Central memory CD8-positive, alpha-beta T cell (primary cell): ENCODE results near the gene GPHA2.

Source experiments
- ATAC-seq: fragments of 150-1000 bp; cut with Tn5 transposase; replicated peaks from 2 replicates; pipeline ENCODE4 v1.10.0; 2022; ENCODE audit warnings: mild to moderate bottlenecking, moderate FRiP score, moderate number of reproducible peaks; ENCODE audit not compliant: poor library complexity, severe bottlenecking; ENCODE audit errors: extremely low read depth
- DNase-seq, 2 donors: peaks; one replicate each; pipeline ENCODE4 v3.0.0; 2021; ENCODE audit warnings: low spot score in 2 of 2
- H3K27ac Mint-ChIP-seq: one replicate; pipeline ENCODE4 v1.8.0; 2022; ENCODE audit warnings: low read depth, mild to moderate bottlenecking, moderate library complexity, mixed read lengths
- H3K27me3 Mint-ChIP-seq: one replicate; pipeline ENCODE4 v1.8.0; 2022; ENCODE audit warnings: mixed read lengths
- H3K36me3 Mint-ChIP-seq: one replicate; pipeline ENCODE4 v1.8.0; 2022; ENCODE audit warnings: mild to moderate bottlenecking, moderate library complexity, mixed read lengths; ENCODE audit not compliant: insufficient read depth
- H3K4me1 Mint-ChIP-seq: one replicate; pipeline ENCODE4 v1.8.0; 2022; ENCODE audit warnings: mixed read lengths
- H3K4me3 Mint-ChIP-seq: one replicate; pipeline ENCODE4 v1.8.0; 2022; ENCODE audit warnings: mild to moderate bottlenecking, moderate library complexity, mixed read lengths
- H3K9me3 Mint-ChIP-seq: one replicate; pipeline ENCODE4 v1.8.0; 2022; ENCODE audit warnings: mixed read lengths

GPHA2 gene

GRCh38 chr11:64925536-64926436 is 9.9 kb downstream of the GPHA2 start:
- DNase-seq (no peak), ATAC-seq (no peak)
- Mint-ChIP-seq H3K4me3 (peak overlapping the region; percentile 98), H3K27me3 (no peaks in the 10 kb centered on the region), H3K27ac (peak overlapping the region; percentile 97), H3K9me3 (no peaks in the 10 kb centered on the region), H3K4me1 (peaks cover 25% of the 10 kb centered on the region), H3K36me3 (peaks cover 13% of the 10 kb centered on the region)

- H3K9me3 Mint-ChIP-seq, result no peaks in the 10 kb centered on the region
- H3K27ac Mint-ChIP-seq, result peak overlapping the region; percentile 97
- DNase-seq (no peak), ATAC-seq (no peak)
- H3K36me3 Mint-ChIP-seq, result peaks cover 11% of the 10 kb centered on the region
- no peaks in the 10 kb centered on the region for H3K27me3 Mint-ChIP-seq
- H3K4me1 Mint-ChIP-seq, result peaks cover 25% of the 10 kb centered on the region
- H3K4me3 Mint-ChIP-seq, result peak overlapping the region; percentile 98
Observed at GRCh38 chr11:64924910-64925284, 10.8 kb downstream of the GPHA2 start.

GRCh38 chr11:64923944-64924909 is 11.5 kb downstream of the GPHA2 start, which contains the start of gene PPP2R5B:
TSS of gene PPP2R5B (plus strand) at chr11:64924689. CDS start at chr11:64925735, 1,046 bp downstream.
- H3K4me3 Mint-ChIP-seq, result peak within 1 kb of the TSS; percentile 98
- peak; percentile 97 for ATAC-seq
- peaks cover 7% of the 10 kb centered on the region for H3K36me3 Mint-ChIP-seq

GRCh38 chr11:64923151-64923661 is 12.5 kb downstream of the GPHA2 start:
- H3K27me3 Mint-ChIP-seq, result no peaks in the 10 kb centered on the region
- no peaks in the 10 kb centered on the region for H3K9me3 Mint-ChIP-seq
- no peak overlapping the region for H3K27ac Mint-ChIP-seq
- peaks cover 25% of the 10 kb centered on the region for H3K4me1 Mint-ChIP-seq
- no peak for DNase-seq
- no peak for ATAC-seq
- H3K4me3 Mint-ChIP-seq, result peak overlapping the region; percentile 98
- peaks cover 8% of the 10 kb centered on the region for H3K36me3 Mint-ChIP-seq

More at GRCh38 chr11:64923944-64924909, 11.5 kb downstream of the GPHA2 start, which contains the start of gene PPP2R5B:
- Mint-ChIP-seq H3K27me3 (no peaks in the 10 kb centered on the region), H3K27ac (peak within 1 kb of the TSS; percentile 97), H3K4me1 (peaks cover 25% of the 10 kb centered on the region), H3K9me3 (no peaks in the 10 kb centered on the region)
- DNase-seq, result peak; percentile 81 to 83

GRCh38 chr11:64921384-64921783 is 14.3 kb downstream of the GPHA2 start:
- ATAC-seq, result no peak

GRCh38 chr11:64920124-64920523 is 15.6 kb downstream of the GPHA2 start:
- H3K36me3 Mint-ChIP-seq, result peaks cover 16% of the 10 kb centered on the region

More at GRCh38 chr11:64921384-64921783, 14.3 kb downstream of the GPHA2 start:
- H3K4me1 Mint-ChIP-seq, result peaks cover 32% of the 10 kb centered on the region
- H3K36me3 Mint-ChIP-seq, result peaks cover 11% of the 10 kb centered on the region
- H3K27me3 Mint-ChIP-seq, result no peaks in the 10 kb centered on the region
- H3K4me3 Mint-ChIP-seq, result no peak overlapping the region
- DNase-seq, result no peak
- H3K27ac Mint-ChIP-seq, result no peak overlapping the region
- H3K9me3 Mint-ChIP-seq, result no peaks in the 10 kb centered on the region

GRCh38 chr11:64919627-64920026 is 16.1 kb downstream of the GPHA2 start:
- Mint-ChIP-seq H3K4me3 (no peak overlapping the region), H3K4me1 (peaks cover 34% of the 10 kb centered on the region)
- ATAC-seq, result no peak

More at GRCh38 chr11:64920124-64920523, 15.6 kb downstream of the GPHA2 start:
- Mint-ChIP-seq H3K4me1 (peaks cover 39% of the 10 kb centered on the region), H3K27ac (no peak overlapping the region), H3K9me3 (no peaks in the 10 kb centered on the region), H3K4me3 (no peak overlapping the region), H3K27me3 (no peaks in the 10 kb centered on the region)
- no peak for ATAC-seq
- DNase-seq, result no peak

GRCh38 chr11:64918017-64918416 is 17.7 kb downstream of the GPHA2 start:
- H3K4me3 Mint-ChIP-seq, result peak overlapping the region; percentile 91
- peak overlapping the region; percentile 93 for H3K27ac Mint-ChIP-seq
- H3K9me3 Mint-ChIP-seq, result no peaks in the 10 kb centered on the region
- DNase-seq, result no peak
- H3K27me3 Mint-ChIP-seq, result no peaks in the 10 kb centered on the region
- H3K36me3 Mint-ChIP-seq, result peaks cover 23% of the 10 kb centered on the region
- ATAC-seq, result no peak
- H3K4me1 Mint-ChIP-seq, result peaks cover 23% of the 10 kb centered on the region

More at GRCh38 chr11:64919627-64920026, 16.1 kb downstream of the GPHA2 start:
- DNase-seq, result no peak
- H3K27me3 Mint-ChIP-seq, result no peaks in the 10 kb centered on the region
- peaks cover 16% of the 10 kb centered on the region for H3K36me3 Mint-ChIP-seq
- H3K9me3 Mint-ChIP-seq, result no peaks in the 10 kb centered on the region
- H3K27ac Mint-ChIP-seq, result no peak overlapping the region

GRCh38 chr11:64917663-64917995 is 18.1 kb downstream of the GPHA2 start:
- H3K9me3 Mint-ChIP-seq, result no peaks in the 10 kb centered on the region
- ATAC-seq, result no peak
- DNase-seq, result no peak
- peaks cover 23% of the 10 kb centered on the region for H3K4me1 Mint-ChIP-seq
- H3K4me3 Mint-ChIP-seq, result peak overlapping the region; percentile 91
- peak overlapping the region; percentile 93 for H3K27ac Mint-ChIP-seq
- H3K27me3 Mint-ChIP-seq, result no peaks in the 10 kb centered on the region
- H3K36me3 Mint-ChIP-seq, result peaks cover 26% of the 10 kb centered on the region

- ATAC-seq, result peak; percentile 94
- peak within 1 kb of the TSS; percentile 91 for H3K4me3 Mint-ChIP-seq
Observed at GRCh38 chr11:64916775-64917662, 18.7 kb downstream of the GPHA2 start, which contains the start of gene ATG2A. TSS of gene ATG2A (minus strand) at chr11:64917209. CDS start at chr11:64917135, 74 bp downstream.

GRCh38 chr11:64916040-64916774 is 19.5 kb downstream of the GPHA2 start:
- peak; percentile 44 to 62 for DNase-seq
- peak overlapping the region; percentile 91 for H3K4me3 Mint-ChIP-seq
- no peaks in the 10 kb centered on the region for H3K9me3 Mint-ChIP-seq
- ATAC-seq, result peak; percentile 41
- peaks cover 29% of the 10 kb centered on the region for H3K4me1 Mint-ChIP-seq
- peak overlapping the region; percentile 93 for H3K27ac Mint-ChIP-seq
- H3K36me3 Mint-ChIP-seq, result peaks cover 35% of the 10 kb centered on the region
- no peaks in the 10 kb centered on the region for H3K27me3 Mint-ChIP-seq

More at GRCh38 chr11:64916775-64917662, 18.7 kb downstream of the GPHA2 start, which contains the start of gene ATG2A:
- no peaks in the 10 kb centered on the region for H3K9me3 Mint-ChIP-seq
- DNase-seq, result peak; percentile 98 to 99
- peaks cover 28% of the 10 kb centered on the region for H3K36me3 Mint-ChIP-seq
- H3K4me1 Mint-ChIP-seq, result peaks cover 23% of the 10 kb centered on the region
- H3K27me3 Mint-ChIP-seq, result no peaks in the 10 kb centered on the region
- H3K27ac Mint-ChIP-seq, result peak within 1 kb of the TSS; percentile 93
